GM18519 (cell line): ENCODE data around the gene CIAO3.

Source experiments
- ATAC-seq: cut with Tn5 transposase; IDR thresholded peaks from one replicate; pipeline ENCODE4 v1.9.1; 2021; ENCODE audit warnings: mild to moderate bottlenecking, moderate library complexity; ENCODE audit not compliant: unreplicated experiment, low FRiP score

Gene CIAO3

GRCh38 chr16:682493-683395 lies 58.1 kb downstream of the CIAO3 start:
- no peak for ATAC-seq

- no peak for ATAC-seq
Measured at GRCh38 chr16:681746-682427, 58.9 kb downstream of the CIAO3 start.

GRCh38 chr16:680967-681745 lies 59.6 kb downstream of the CIAO3 start:
- no peak for ATAC-seq

GRCh38 chr16:680625-680945 lies 60.2 kb downstream of the CIAO3 start:
- ATAC-seq, result no peak

GRCh38 chr16:679814-680624 lies 60.8 kb downstream of the CIAO3 start, which contains the start of gene STUB1:
Gene STUB1, plus strand, starts transcription at chr16:680410. Its CDS starts 116 bp downstream, at chr16:680526.
- peak; percentile 24 for ATAC-seq
